ENCODE results near the gene TRPM8.

TRPM8 gene

DNA sequence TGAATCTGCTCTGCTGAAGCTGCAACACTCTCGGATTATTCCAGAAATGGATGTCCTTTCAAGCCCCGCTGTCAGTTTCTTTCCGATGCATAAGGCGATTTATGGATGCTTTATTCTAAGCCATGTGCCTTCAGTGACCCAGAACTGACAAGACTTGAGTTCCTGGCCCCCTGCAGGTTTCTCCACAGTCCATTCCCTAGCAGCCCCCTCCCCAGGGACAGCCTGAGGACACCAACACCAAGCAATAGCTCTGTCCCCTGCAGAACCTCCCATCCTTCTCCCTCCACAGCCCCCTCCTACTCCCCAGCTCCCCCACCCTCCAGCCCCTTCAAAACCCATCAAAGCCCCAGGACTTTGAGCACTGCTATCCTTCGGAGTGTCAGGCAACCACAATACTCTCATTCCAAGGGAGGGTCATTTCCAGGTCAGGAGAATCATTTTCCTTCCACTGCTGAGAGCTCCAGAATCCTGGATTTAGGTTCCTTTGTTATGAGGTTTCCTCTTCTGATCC lies 108.8 kb downstream of the TRPM8 start (continued):
- no peak for TF ChIP-seq ZNF8 (CRISPR knock-in tag; IDR thresholded peaks at IDR 0.05)
- TF ChIP-seq ISL1 (CRISPR knock-in tag; IDR thresholded peaks at IDR 0.05) = no peak
- no peak for TF ChIP-seq BACH2 (CRISPR knock-in tag; IDR thresholded peaks at IDR 0.05; ENCODE audit: borderline replicate concordance)
- TF ChIP-seq, protein P1, sequence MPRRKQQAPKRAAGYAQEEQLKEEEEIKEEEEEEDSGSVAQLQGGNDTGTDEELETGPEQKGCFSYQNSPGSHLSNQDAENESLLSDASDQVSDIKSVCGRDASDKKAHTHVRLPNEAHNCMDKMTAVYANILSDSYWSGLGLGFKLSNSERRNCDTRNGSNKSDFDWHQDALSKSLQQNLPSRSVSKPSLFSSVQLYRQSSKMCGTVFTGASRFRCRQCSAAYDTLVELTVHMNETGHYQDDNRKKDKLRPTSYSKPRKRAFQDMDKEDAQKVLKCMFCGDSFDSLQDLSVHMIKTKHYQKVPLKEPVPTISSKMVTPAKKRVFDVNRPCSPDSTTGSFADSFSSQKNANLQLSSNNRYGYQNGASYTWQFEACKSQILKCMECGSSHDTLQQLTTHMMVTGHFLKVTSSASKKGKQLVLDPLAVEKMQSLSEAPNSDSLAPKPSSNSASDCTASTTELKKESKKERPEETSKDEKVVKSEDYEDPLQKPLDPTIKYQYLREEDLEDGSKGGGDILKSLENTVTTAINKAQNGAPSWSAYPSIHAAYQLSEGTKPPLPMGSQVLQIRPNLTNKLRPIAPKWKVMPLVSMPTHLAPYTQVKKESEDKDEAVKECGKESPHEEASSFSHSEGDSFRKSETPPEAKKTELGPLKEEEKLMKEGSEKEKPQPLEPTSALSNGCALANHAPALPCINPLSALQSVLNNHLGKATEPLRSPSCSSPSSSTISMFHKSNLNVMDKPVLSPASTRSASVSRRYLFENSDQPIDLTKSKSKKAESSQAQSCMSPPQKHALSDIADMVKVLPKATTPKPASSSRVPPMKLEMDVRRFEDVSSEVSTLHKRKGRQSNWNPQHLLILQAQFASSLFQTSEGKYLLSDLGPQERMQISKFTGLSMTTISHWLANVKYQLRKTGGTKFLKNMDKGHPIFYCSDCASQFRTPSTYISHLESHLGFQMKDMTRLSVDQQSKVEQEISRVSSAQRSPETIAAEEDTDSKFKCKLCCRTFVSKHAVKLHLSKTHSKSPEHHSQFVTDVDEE (CRISPR knock-in tag; IDR thresholded peaks at IDR 0.05) = no peak

DNA sequence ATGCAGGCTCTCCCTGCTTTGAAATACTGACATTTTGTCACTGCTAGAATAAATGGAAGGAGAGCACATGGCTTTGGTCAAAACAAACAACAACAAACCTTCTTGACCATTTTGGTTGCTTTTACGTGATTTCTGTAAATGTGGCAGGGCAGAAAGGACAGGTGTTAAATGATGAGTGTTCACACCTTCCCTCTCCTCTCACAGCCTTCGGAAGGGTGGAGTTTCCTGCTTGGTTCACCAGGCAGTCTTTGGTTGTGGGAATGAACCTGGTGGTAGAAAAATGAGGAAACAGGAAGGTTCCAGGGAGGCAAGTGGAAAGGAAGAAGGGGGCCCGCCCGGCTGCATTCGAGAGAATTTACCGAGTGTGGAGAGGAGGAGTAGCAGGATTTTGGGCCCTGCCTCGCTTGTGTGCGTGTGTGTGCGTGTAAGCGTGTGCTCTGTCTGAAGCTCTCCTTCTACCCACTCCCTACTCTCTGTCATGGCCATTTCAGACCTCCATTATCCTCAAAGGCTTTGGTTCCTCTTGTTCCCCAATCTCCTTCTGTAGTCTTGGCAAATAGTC lies 109.6 kb downstream of the TRPM8 start:
- no peak for ATAC-seq
- TF ChIP-seq ZC3H10 (CRISPR knock-in tag; IDR thresholded peaks at IDR 0.05) (no peak), ISL1 (CRISPR knock-in tag; IDR thresholded peaks at IDR 0.05) (no peak), ZFP30 (CRISPR knock-in tag; IDR thresholded peaks at IDR 0.05) (no peak), TCF4 (CRISPR knock-in tag; IDR thresholded peaks at IDR 0.05; ENCODE audit: borderline replicate concordance) (no peak), CSDC2 (CRISPR knock-in tag; IDR thresholded peaks at IDR 0.05) (no peak), ESRRG (CRISPR knock-in tag; IDR thresholded peaks at IDR 0.05) (no peak), ZNF8 (CRISPR knock-in tag; IDR thresholded peaks at IDR 0.05) (no peak), RARB (CRISPR knock-in tag; IDR thresholded peaks at IDR 0.05) (no peak)
- TF ChIP-seq, protein P2, sequence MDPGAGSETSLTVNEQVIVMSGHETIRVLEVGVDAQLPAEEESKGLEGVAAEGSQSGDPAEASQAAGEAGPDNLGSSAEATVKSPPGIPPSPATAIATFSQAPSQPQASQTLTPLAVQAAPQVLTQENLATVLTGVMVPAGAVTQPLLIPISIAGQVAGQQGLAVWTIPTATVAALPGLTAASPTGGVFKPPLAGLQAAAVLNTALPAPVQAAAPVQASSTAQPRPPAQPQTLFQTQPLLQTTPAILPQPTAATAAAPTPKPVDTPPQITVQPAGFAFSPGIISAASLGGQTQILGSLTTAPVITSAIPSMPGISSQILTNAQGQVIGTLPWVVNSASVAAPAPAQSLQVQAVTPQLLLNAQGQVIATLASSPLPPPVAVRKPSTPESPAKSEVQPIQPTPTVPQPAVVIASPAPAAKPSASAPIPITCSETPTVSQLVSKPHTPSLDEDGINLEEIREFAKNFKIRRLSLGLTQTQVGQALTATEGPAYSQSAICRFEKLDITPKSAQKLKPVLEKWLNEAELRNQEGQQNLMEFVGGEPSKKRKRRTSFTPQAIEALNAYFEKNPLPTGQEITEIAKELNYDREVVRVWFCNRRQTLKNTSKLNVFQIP (CRISPR knock-in tag; IDR thresholded peaks at IDR 0.05; ENCODE audit: borderline replicate concordance, low read depth) = no peak
- TF ChIP-seq, protein P3, sequence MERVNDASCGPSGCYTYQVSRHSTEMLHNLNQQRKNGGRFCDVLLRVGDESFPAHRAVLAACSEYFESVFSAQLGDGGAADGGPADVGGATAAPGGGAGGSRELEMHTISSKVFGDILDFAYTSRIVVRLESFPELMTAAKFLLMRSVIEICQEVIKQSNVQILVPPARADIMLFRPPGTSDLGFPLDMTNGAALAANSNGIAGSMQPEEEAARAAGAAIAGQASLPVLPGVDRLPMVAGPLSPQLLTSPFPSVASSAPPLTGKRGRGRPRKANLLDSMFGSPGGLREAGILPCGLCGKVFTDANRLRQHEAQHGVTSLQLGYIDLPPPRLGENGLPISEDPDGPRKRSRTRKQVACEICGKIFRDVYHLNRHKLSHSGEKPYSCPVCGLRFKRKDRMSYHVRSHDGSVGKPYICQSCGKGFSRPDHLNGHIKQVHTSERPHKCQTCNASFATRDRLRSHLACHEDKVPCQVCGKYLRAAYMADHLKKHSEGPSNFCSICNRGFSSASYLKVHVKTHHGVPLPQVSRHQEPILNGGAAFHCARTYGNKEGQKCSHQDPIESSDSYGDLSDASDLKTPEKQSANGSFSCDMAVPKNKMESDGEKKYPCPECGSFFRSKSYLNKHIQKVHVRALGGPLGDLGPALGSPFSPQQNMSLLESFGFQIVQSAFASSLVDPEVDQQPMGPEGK (CRISPR knock-in tag; IDR thresholded peaks at IDR 0.05; ENCODE audit: borderline replicate concordance) = no peak

DNA sequence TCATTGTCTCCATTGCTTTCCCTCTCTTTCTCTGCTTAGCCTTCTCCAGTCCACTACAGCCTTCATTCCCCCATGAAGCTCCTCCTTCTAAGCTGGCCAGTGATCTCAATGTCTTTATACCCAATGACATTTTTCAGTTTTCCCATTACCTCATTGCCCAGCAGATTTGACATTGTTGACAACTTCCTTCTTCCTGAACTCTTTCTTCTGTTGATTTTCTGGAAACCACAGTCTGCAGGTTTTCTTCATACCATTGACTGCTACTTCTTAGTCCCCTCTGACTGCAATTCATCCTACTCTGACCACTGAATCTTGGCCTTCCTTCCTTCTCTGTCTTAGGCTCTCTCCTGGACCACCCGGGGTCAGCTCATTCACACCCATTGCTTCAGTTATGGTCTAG lies 110.5 kb downstream of the TRPM8 start:
- ATAC-seq = no peak
- TF ChIP-seq GLIS3 (CRISPR knock-in tag; IDR thresholded peaks at IDR 0.05) = no peak
- no peak for TF ChIP-seq CSDC2 (CRISPR knock-in tag; IDR thresholded peaks at IDR 0.05)
- no peak for TF ChIP-seq ZNF8 (CRISPR knock-in tag; IDR thresholded peaks at IDR 0.05)
- TF ChIP-seq, protein P4, sequence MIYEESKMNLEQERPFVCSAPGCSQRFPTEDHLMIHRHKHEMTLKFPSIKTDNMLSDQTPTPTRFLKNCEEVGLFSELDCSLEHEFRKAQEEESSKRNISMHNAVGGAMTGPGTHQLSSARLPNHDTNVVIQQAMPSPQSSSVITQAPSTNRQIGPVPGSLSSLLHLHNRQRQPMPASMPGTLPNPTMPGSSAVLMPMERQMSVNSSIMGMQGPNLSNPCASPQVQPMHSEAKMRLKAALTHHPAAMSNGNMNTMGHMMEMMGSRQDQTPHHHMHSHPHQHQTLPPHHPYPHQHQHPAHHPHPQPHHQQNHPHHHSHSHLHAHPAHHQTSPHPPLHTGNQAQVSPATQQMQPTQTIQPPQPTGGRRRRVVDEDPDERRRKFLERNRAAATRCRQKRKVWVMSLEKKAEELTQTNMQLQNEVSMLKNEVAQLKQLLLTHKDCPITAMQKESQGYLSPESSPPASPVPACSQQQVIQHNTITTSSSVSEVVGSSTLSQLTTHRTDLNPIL (CRISPR knock-in tag; IDR thresholded peaks at IDR 0.05; ENCODE audit: low read depth) = no peak
- no peak for TF ChIP-seq TCF4 (CRISPR knock-in tag; IDR thresholded peaks at IDR 0.05; ENCODE audit: borderline replicate concordance)

DNA sequence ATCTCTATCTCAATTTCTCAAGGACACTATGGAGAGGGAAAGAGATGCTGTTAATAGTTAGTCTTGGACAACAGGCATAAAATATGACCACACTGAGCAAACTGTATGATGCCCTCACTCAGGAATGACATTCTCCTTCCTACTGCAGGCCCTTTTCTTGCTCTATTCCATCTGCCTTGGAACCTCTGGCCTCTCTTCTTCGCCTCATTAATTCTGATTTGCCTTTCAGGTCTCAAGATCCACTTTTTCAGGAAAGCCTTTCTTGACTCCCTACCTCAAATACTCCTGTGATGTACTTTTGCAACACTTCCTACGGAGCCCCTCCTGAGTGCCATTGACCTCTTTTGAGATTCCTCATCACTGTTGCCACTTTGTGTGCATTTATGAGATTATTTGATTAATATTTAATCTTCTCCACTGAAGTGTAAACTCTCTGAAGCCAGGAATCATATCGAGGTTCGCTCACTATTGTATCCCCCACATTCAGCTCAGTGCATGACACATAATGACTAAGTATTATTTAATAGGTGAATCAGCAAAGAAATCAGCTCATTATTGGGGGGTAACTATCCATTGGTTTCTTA lies 112.1 kb downstream of the TRPM8 start:
- ATAC-seq = no peak
- no peak for TF ChIP-seq OSR1 (CRISPR knock-in tag; IDR thresholded peaks at IDR 0.05)
- no peak for TF ChIP-seq ARNTL (CRISPR knock-in tag; IDR thresholded peaks at IDR 0.05; ENCODE audit: borderline replicate concordance, low read depth)
- TF ChIP-seq ZFP3 (CRISPR knock-in tag; IDR thresholded peaks at IDR 0.05) = no peak
- no peak for TF ChIP-seq ZNF8 (CRISPR knock-in tag; IDR thresholded peaks at IDR 0.05)
- no peak for TF ChIP-seq ZNF70 (CRISPR knock-in tag; IDR thresholded peaks at IDR 0.05)
- TF ChIP-seq, protein P4 (CRISPR knock-in tag; IDR thresholded peaks at IDR 0.05; ENCODE audit: low read depth) = no peak
- TF ChIP-seq, protein P2 (CRISPR knock-in tag; IDR thresholded peaks at IDR 0.05; ENCODE audit: borderline replicate concordance, low read depth) = no peak
- TF ChIP-seq, protein P5, sequence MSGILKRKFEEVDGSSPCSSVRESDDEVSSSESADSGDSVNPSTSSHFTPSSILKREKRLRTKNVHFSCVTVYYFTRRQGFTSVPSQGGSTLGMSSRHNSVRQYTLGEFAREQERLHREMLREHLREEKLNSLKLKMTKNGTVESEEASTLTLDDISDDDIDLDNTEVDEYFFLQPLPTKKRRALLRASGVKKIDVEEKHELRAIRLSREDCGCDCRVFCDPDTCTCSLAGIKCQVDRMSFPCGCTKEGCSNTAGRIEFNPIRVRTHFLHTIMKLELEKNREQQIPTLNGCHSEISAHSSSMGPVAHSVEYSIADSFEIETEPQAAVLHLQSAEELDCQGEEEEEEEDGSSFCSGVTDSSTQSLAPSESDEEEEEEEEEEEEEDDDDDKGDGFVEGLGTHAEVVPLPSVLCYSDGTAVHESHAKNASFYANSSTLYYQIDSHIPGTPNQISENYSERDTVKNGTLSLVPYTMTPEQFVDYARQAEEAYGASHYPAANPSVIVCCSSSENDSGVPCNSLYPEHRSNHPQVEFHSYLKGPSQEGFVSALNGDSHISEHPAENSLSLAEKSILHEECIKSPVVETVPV (CRISPR knock-in tag; IDR thresholded peaks at IDR 0.05) = no peak
- no peak for TF ChIP-seq SNAI2 (CRISPR knock-in tag; IDR thresholded peaks at IDR 0.05)
- TF ChIP-seq ZNF565 (CRISPR knock-in tag; conservative IDR thresholded peaks at IDR 0.05; ENCODE audit: low read depth) = no peak
- TF ChIP-seq RARB (CRISPR knock-in tag; IDR thresholded peaks at IDR 0.05) = no peak
- TF ChIP-seq ZFP30 (CRISPR knock-in tag; IDR thresholded peaks at IDR 0.05) = no peak
- no peak for TF ChIP-seq TCF4 (CRISPR knock-in tag; IDR thresholded peaks at IDR 0.05; ENCODE audit: borderline replicate concordance)
